Smooth muscle cell (in vitro differentiated cells): ENCODE measurements around the gene DHRSX. TPM values are rescaled to one million over a fixed set of nuclear protein-coding genes. Genes with fewer than 3 reads are reported as not detected.

Source experiments
- DNase-seq: peaks from one replicate; lab custom pipeline; 2025; ENCODE audit not compliant: unreplicated experiment; lab: John Stamatoyannopoulos, UW
- H2AFZ ChIP-seq: fragments of 200-600 bp; sonication (generic); 2 replicates; pipeline ENCODE4 v1.6.0; 2016; ENCODE audit warnings: antibody characterized with exemption, low read depth, mild to moderate bottlenecking
- H3F3A ChIP-seq: fragments of 200-600 bp; sonication (generic); 2 replicates; pipeline ENCODE4 v1.6.0; 2017; ENCODE audit warnings: antibody characterized with exemption, low read depth
- H3K27ac ChIP-seq: fragments of 200-600 bp; sonication (generic); 2 replicates; pipeline ENCODE4 v1.5.1; 2016; ENCODE audit warnings: low read depth, mild to moderate bottlenecking
- H3K27me3 ChIP-seq: fragments of 200-600 bp; sonication (generic); 2 replicates; pipeline ENCODE4 v1.6.1; 2016; ENCODE audit warnings: low read depth, mild to moderate bottlenecking
- H3K36me3 ChIP-seq: fragments of 200-600 bp; sonication (generic); 2 replicates; pipeline ENCODE4 v1.5.1; 2016; ENCODE audit warnings: low read depth
- H3K4me1 ChIP-seq: fragments of 200-600 bp; sonication (generic); 2 replicates; pipeline ENCODE4 v1.5.1; 2016; ENCODE audit warnings: low read depth
- H3K4me2 ChIP-seq: fragments of 200-600 bp; sonication (generic); 2 replicates; pipeline ENCODE4 v1.6.0; 2016; ENCODE audit warnings: mild to moderate bottlenecking
- H3K4me3 ChIP-seq: fragments of 200-600 bp; sonication (generic); 2 replicates; pipeline ENCODE4 v1.5.1; 2016; ENCODE audit warnings: mild to moderate bottlenecking
- H3K79me2 ChIP-seq: fragments of 200-600 bp; sonication (generic); 2 replicates; pipeline ENCODE4 v1.6.0; 2016; ENCODE audit warnings: low read depth, mild to moderate bottlenecking
- H3K9ac ChIP-seq: fragments of 200-600 bp; sonication (generic); 2 replicates; pipeline ENCODE4 v1.6.0; 2016; ENCODE audit warnings: low read depth
- H3K9me3 ChIP-seq: fragments of 200-600 bp; sonication (generic); replicated peaks from 2 replicates; pipeline ENCODE4 v1.5.1; 2016; ENCODE audit warnings: low read depth
- H4K20me1 ChIP-seq: fragments of 200-600 bp; sonication (generic); 2 replicates; pipeline ENCODE4 v1.6.0; 2016; ENCODE audit warnings: low read depth
- CTCF ChIP-seq: fragments of 200-600 bp; sonication (generic); IDR thresholded peaks from 2 replicates; pipeline ENCODE4 v1.5.1; 2017; ENCODE audit warnings: borderline replicate concordance, mild to moderate bottlenecking, antibody characterized with exemption; ENCODE audit not compliant: insufficient read depth, poor library complexity, severe bottlenecking
- WGBS: methylation state at CpG from one replicate; pipeline ENCODE4 v1.1.7; 2016; ENCODE audit warnings: low lambda C conversion rate; 5-methylcytosine and 5-hydroxymethylcytosine counted together
- polyA plus RNA-seq: library from polyadenylated mRNA; unstranded; fragments of >200 nt; fragmentation: Nextera tagmentation; extraction: Ambion mirVana; gene quantifications from 2 replicates; pipeline ENCODE4 v1.2.1, GENCODE V29; 2016
- total RNA-seq: library from RNA; depleted of rRNA; stranded (reverse); fragments of >200 nt; gene quantifications from 2 replicates; pipeline ENCODE4 v1.2.3, GENCODE V29; 2014

DHRSX gene
- total and polyA plus RNA-seq, 2 experiments from 2014 or later: 32.5 to 49.9 TPM

- Histone ChIP-seq H3K9me3 (no peaks in the 10 kb centered on the region), H2AFZ (no peak overlapping the region), H3K4me3 (no peak overlapping the region), H3K36me3 (no peaks in the 10 kb centered on the region), H3K4me1 (no peaks in the 10 kb centered on the region), H3K27me3 (no peaks in the 10 kb centered on the region), H3K4me2 (no peak overlapping the region), H4K20me1 (no peaks in the 10 kb centered on the region), H3K27ac (no peak overlapping the region), H3K79me2 (no peaks in the 10 kb centered on the region), H3K9ac (no peak overlapping the region), H3F3A (peaks cover 5% of the 10 kb centered on the region)
- no peak for TF ChIP-seq CTCF
- DNase-seq: no peak
- 77% methylated on average over 4 of the region's 4 CpGs for WGBS
These were observed 47.0 kb upstream of the DHRSX start for GRCh38 chrX:2547736-2548135.

GRCh38 chrX:2546496-2546895, 45.7 kb upstream of the DHRSX start:
- Histone ChIP-seq H4K20me1 (no peaks in the 10 kb centered on the region), H3K9ac (no peak overlapping the region), H3K27ac (no peak overlapping the region), H3F3A (no peaks in the 10 kb centered on the region), H3K4me1 (no peaks in the 10 kb centered on the region), H3K9me3 (no peaks in the 10 kb centered on the region), H3K79me2 (no peaks in the 10 kb centered on the region), H2AFZ (no peak overlapping the region), H3K27me3 (no peaks in the 10 kb centered on the region), H3K36me3 (no peaks in the 10 kb centered on the region), H3K4me2 (no peak overlapping the region), H3K4me3 (no peak overlapping the region)
- 92% methylated on average over 1 of the region's 1 CpG for WGBS
- TF ChIP-seq CTCF: no peak
- no peak for DNase-seq

- TF ChIP-seq CTCF: no peak
- WGBS: 71% methylated on average over 1 of the region's 1 CpG
- H3K9ac ChIP-seq: no peak overlapping the region
These were observed 44.4 kb upstream of the DHRSX start for GRCh38 chrX:2545144-2545543.

GRCh38 chrX:2542826-2543521, 42.2 kb upstream of the DHRSX start:
- WGBS: 93% methylated on average over 7 of the region's 7 CpGs
- Histone ChIP-seq H4K20me1 (no peaks in the 10 kb centered on the region), H3K27me3 (no peaks in the 10 kb centered on the region), H3K79me2 (no peaks in the 10 kb centered on the region), H3K36me3 (no peaks in the 10 kb centered on the region), H3F3A (no peaks in the 10 kb centered on the region), H3K27ac (no peak overlapping the region), H3K4me2 (no peak overlapping the region), H2AFZ (no peak overlapping the region), H3K9ac (no peak overlapping the region), H3K4me1 (no peaks in the 10 kb centered on the region), H3K9me3 (no peaks in the 10 kb centered on the region), H3K4me3 (no peak overlapping the region)
- TF ChIP-seq CTCF: no peak
- DNase-seq: no peak

More at GRCh38 chrX:2545144-2545543, 44.4 kb upstream of the DHRSX start:
- Histone ChIP-seq H3K36me3 (no peaks in the 10 kb centered on the region), H3K27ac (no peak overlapping the region), H3K4me3 (no peak overlapping the region), H3K27me3 (no peaks in the 10 kb centered on the region), H4K20me1 (no peaks in the 10 kb centered on the region), H3K79me2 (no peaks in the 10 kb centered on the region), H3K4me1 (no peaks in the 10 kb centered on the region), H2AFZ (no peak overlapping the region), H3K4me2 (no peak overlapping the region), H3K9me3 (no peaks in the 10 kb centered on the region), H3F3A (no peaks in the 10 kb centered on the region)
- DNase-seq: no peak
